H1 (cell line): ENCODE results near the gene VSTM4. TPM values are rescaled to one million over a fixed set of nuclear protein-coding genes. Genes with fewer than 3 reads are reported as not detected.

Experiments
- CHD2 ChIP-seq: IDR thresholded peaks from 2 replicates; pipeline ENCODE4 v1.6.1; 2012; ENCODE audit warnings: low read length, improper control_type of control experiment
- POLR2AphosphoS5 ChIP-seq: IDR thresholded peaks from 2 replicates; pipeline ENCODE4 v1.6.1; 2011; ENCODE audit warnings: low read depth, low read length
- polyA plus RNA-seq, 7 experiments: library from polyadenylated mRNA; depleted of rRNA in 3 of 7; stranded (reverse) in 5 of 7; unstranded in 2 of 7; fragments of >200 nt in 5 of 7; fragments of 200-250 nt in 2 of 7; gene quantifications; 1 replicate in 5 of 7; 2 replicates in 1 of 7; 4 replicates in 1 of 7; pipeline versions ENCODE4 v1.2.1 to v1.2.3, GENCODE V29; 2011 to 2013; ENCODE audit warnings: missing spikeins in 2 of 7, mixed read lengths in 2 of 7
- total RNA-seq: library from RNA; stranded (reverse); fragmentation: NEBNext Ultra II Directional; extraction: Animal tissue kit (Norgen Biotek cat#: 25700); gene quantifications from 2 replicates; pipeline ENCODE4 v1.2.1, GENCODE V29; 2021

The VSTM4 gene
- total and polyA plus RNA-seq, 2 of the 8 experiments (the other 6 are each of a cell fraction or from before 2014, with no cell fraction given): 0.48 to 0.73 TPM

DNA sequence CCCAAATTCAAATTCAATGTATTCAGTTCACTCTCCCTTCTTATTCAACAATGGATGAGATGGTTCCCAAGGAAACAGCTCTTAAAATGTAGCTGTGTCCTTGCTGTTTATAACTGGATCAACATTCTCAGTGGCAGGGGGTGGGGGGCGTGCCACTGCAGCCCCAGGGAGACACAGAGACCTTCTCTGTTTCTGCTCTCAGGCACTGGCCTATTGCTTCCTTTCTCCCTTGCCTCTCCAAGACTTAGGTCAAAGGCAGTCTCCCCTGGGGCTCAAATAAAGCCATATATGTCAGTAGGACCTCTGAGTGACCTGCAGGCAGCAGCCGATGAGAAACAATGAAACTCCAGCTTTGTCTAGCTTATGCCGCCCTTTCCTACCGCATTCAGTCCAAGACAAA lies 20.7 kb downstream of the VSTM4 start (continued):
- TF ChIP-seq POLR2AphosphoS5 (no peak), CHD2 (no peak)
- TF ChIP-seq, all 59 proteins: peak for 0
